ENCODE measurements around the gene LHFPL3.

GRCh38 chr7:104836976-104837375, 508.6 kb downstream of the LHFPL3 start:
- TF ChIP-seq, protein P1, sequence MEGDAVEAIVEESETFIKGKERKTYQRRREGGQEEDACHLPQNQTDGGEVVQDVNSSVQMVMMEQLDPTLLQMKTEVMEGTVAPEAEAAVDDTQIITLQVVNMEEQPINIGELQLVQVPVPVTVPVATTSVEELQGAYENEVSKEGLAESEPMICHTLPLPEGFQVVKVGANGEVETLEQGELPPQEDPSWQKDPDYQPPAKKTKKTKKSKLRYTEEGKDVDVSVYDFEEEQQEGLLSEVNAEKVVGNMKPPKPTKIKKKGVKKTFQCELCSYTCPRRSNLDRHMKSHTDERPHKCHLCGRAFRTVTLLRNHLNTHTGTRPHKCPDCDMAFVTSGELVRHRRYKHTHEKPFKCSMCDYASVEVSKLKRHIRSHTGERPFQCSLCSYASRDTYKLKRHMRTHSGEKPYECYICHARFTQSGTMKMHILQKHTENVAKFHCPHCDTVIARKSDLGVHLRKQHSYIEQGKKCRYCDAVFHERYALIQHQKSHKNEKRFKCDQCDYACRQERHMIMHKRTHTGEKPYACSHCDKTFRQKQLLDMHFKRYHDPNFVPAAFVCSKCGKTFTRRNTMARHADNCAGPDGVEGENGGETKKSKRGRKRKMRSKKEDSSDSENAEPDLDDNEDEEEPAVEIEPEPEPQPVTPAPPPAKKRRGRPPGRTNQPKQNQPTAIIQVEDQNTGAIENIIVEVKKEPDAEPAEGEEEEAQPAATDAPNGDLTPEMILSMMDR (conservative IDR thresholded peaks at IDR 0.05): no peak
- TF ChIP-seq EZH2 (IDR thresholded peaks at IDR 0.05; ENCODE audit: low read depth): no peak
